Vagina (tissue), 2 donors: ENCODE measurements around the gene MGME1. TPM values are rescaled to one million over a fixed set of nuclear protein-coding genes. Genes with fewer than 3 reads are reported as not detected.
"Not testable (repeated sequence)": the region's sequence is repeated elsewhere in the genome, so short reads cannot be mapped to it uniquely, and the experiment has no call there.

Experiments
- DNase-seq, 2 donors: peaks; one replicate each; pipeline ENCODE4 v3.0.0-alpha.2; 2017; ENCODE audit errors: extremely low spot score in 2 of 2
- H3K27ac ChIP-seq: fragments of 200-600 bp; sonication (generic); one replicate; pipeline ENCODE4 v1.5.1; 2019
- H3K27me3 ChIP-seq: fragments of 200-600 bp; sonication (generic); one replicate; pipeline ENCODE4 v1.5.1; 2019
- H3K36me3 ChIP-seq, 2 donors: fragments of 200-600 bp; sonication (generic); one replicate each; pipeline ENCODE4 v1.5.1; 2017 to 2019
- H3K4me1 ChIP-seq: fragments of 200-600 bp; sonication (generic); one replicate; pipeline ENCODE4 v1.5.1; 2019
- H3K4me3 ChIP-seq, 2 donors: fragments of 200-600 bp; sonication (generic); 1 replicate in 1 of 2; 2 replicates in 1 of 2; pipeline ENCODE4 v1.5.1; 2016 to 2019
- H3K9me3 ChIP-seq: fragments of 200-600 bp; sonication (generic); one replicate; pipeline ENCODE4 v1.5.1; 2019
- POLR2A ChIP-seq, 2 donors: fragments of 450-650 bp; IDR thresholded peaks; one replicate each; pipeline ENCODE4 v1.6.1; 2017; ENCODE audit warnings: antibody characterized with exemption in 2 of 2, mild to moderate bottlenecking in 2 of 2, moderate library complexity in 2 of 2
- POLR2AphosphoS5 ChIP-seq, 2 donors: sonication (generic); formaldehyde crosslinking; IDR thresholded peaks; one replicate each; pipeline ENCODE4 v1.9.0; 2017; ENCODE audit warnings: antibody characterized with exemption in 2 of 2, mild to moderate bottlenecking in 2 of 2, low read depth in 1 of 2; ENCODE audit not compliant: insufficient read depth in 1 of 2
- intact Hi-C: fragments of 100-400 bp; cut with DNase I; formaldehyde crosslinking; loops from one replicate; pipeline ENCODE4 v1.15.1; 2023
- total RNA-seq: library from RNA; depleted of rRNA; stranded (reverse); fragments of >200 nt; gene quantifications from one replicate; pipeline ENCODE4 v1.2.3, GENCODE V29; 2016
- TF ChIP-seq, protein P1 (sequence below), 3 experiments: fragments of 450-650 bp in 2 of 3; fragments of 200-600 bp in 1 of 3; sonication (generic) in 1 of 3; IDR thresholded peaks; one replicate each; pipeline ENCODE4 v1.5.1; 2017 to 2019; ENCODE audit warnings: antibody characterized with exemption in 3 of 3, mild to moderate bottlenecking in 2 of 3, moderate library complexity in 2 of 3

Gene MGME1
- total RNA-seq, 1 donor from 2014 or later, result 8.6 TPM

DNA sequence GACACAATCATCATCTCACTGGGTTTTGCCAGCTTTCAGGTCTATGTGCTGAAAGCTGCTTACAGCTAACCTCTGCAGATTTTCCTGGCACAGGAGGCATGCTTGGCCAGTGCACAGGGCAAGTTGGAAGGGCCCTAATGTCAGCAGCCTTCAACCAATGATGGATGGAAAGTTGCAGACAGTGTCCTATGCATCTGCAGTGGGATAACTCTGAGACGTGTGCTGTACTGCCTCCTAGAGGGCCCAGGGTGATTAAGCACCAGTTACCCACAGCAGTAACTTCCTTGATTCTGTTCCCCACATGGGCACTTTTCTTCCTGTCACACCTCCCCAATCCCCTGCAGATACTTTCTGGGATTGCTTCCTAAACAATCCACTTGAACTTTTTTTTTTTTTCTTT, 50.2 kb downstream of the MGME1 start:
- Histone ChIP-seq H3K4me3 (no peak overlapping the region), H3K36me3 (no peaks in the 10 kb centered on the region), H3K4me1 (no peaks in the 10 kb centered on the region), H3K9me3 (no peaks in the 10 kb centered on the region), H3K27ac (no peak overlapping the region), H3K27me3 (no peaks in the 10 kb centered on the region)
- TF ChIP-seq, protein P1, sequence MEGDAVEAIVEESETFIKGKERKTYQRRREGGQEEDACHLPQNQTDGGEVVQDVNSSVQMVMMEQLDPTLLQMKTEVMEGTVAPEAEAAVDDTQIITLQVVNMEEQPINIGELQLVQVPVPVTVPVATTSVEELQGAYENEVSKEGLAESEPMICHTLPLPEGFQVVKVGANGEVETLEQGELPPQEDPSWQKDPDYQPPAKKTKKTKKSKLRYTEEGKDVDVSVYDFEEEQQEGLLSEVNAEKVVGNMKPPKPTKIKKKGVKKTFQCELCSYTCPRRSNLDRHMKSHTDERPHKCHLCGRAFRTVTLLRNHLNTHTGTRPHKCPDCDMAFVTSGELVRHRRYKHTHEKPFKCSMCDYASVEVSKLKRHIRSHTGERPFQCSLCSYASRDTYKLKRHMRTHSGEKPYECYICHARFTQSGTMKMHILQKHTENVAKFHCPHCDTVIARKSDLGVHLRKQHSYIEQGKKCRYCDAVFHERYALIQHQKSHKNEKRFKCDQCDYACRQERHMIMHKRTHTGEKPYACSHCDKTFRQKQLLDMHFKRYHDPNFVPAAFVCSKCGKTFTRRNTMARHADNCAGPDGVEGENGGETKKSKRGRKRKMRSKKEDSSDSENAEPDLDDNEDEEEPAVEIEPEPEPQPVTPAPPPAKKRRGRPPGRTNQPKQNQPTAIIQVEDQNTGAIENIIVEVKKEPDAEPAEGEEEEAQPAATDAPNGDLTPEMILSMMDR (IDR thresholded peaks at IDR 0.05), result no peak
- no peak for TF ChIP-seq POLR2AphosphoS5 (IDR thresholded peaks at IDR 0.05; ENCODE audit: insufficient read depth in 1 of 2, low read depth in 1 of 2)
- TF ChIP-seq POLR2A (IDR thresholded peaks at IDR 0.05), result no peak
- no peak for DNase-seq
- intact Hi-C loops, result no loop called here

DNA sequence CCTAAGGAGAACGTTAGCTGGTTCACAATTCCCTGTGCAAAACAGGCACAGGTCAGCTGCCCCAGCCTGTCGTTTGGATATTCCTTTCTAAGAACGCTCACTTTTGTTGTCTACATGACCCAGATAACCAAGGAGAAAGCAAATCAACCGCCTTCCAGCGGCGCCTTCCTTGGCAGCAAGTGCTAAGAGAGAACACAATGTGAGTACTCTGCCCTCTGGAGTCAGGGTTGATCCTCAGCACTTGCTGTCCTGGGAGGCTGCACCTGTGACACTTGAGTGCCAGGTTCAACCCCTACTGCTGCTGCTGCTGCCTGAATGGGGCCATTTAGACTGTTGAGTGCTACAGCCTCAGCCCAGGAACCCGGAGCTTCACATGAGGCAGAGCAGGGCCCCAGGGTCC, 52.1 kb downstream of the MGME1 start:
- no peak for DNase-seq
- Histone ChIP-seq H3K27ac (no peak overlapping the region), H3K4me1 (no peaks in the 10 kb centered on the region), H3K9me3 (no peaks in the 10 kb centered on the region), H3K4me3 (no peak overlapping the region), H3K27me3 (no peaks in the 10 kb centered on the region), H3K36me3 (no peaks in the 10 kb centered on the region)
- TF ChIP-seq POLR2A (IDR thresholded peaks at IDR 0.05), result no peak
- TF ChIP-seq, protein P1 (IDR thresholded peaks at IDR 0.05), result no peak
- no peak for TF ChIP-seq POLR2AphosphoS5 (IDR thresholded peaks at IDR 0.05; ENCODE audit: insufficient read depth in 1 of 2, low read depth in 1 of 2)
- intact Hi-C loops, result no loop called here

DNA sequence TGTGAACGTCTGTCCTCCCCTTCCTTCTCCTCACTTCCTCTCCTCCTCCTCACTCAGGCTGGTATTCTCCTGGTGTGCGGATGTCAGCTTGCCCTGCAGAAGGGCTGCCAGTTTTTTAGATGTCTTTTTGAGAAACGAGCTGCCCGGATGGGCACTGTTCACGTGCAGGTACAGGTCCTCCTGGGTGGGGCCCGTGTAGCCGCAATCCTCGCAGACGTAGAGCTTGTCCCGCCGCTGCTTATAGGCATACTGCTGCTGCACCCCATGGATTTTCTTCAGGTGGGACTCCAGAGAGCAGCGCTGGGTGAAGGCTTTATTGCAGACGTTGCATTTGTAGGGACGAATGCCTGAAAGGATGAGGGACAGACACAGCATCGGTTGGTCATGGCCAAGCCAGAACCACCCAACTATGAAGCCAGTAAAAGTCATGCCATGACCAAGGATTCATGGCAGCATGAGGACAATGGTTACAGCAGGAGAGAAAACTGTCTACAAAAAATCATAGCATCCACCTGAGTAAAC, 55.8 kb downstream of the MGME1 start:
- Histone ChIP-seq H3K27ac (no peak overlapping the region), H3K9me3 (no peaks in the 10 kb centered on the region), H3K4me1 (no peaks in the 10 kb centered on the region), H3K36me3 (no peaks in the 10 kb centered on the region), H3K27me3 (no peaks in the 10 kb centered on the region), H3K4me3 (no peak overlapping the region)
- TF ChIP-seq POLR2AphosphoS5 (IDR thresholded peaks at IDR 0.05; ENCODE audit: insufficient read depth in 1 of 2, low read depth in 1 of 2) (no peak), POLR2A (IDR thresholded peaks at IDR 0.05) (no peak)
- TF ChIP-seq, protein P1 (IDR thresholded peaks at IDR 0.05), result no peak
- no peak for DNase-seq
- intact Hi-C loops, result no loop called here

DNA sequence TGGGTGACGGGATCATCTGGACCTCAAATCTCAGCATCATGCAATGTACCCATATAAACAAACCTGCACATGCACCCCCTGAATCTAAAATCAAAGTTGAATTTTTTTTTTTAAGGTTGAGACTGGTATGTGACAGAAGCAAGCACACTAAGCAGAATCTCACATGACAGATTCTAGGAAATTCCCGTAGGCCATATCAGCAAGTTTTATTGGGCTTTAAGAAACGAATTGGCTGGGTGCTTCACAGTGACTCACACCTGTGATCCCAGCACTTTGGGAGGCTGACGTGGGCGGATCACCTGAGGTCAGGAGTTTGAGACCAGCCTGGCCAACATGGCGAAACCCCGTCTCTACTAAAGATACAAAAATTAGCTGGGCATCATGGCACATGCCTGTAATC, 58.2 kb downstream of the MGME1 start:
- H3K36me3 ChIP-seq, H3K4me1 ChIP-seq, H3K4me3 ChIP-seq, DNase-seq, H3K27ac ChIP-seq, H3K27me3 ChIP-seq, intact Hi-C loops, H3K9me3 ChIP-seq: not testable (repeated sequence)

DNA sequence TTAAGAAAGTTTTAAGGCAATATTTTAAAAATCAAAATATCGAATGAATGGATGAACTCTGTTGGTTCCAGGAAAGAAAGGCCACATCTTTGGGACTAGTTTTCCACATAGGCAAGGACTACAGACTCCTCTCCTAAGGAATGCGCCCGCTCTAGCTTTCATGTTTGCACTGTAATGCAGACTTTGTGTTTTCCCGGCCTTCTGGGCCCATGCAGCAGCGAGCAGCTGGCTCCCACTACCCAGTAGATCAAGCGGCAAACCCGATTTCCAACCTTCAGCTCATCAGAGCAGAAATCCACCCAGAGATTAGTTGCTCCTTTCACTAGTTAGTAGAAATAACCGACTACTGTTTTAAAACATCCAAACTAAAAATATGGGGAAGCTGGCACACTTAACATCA, 61.2 kb downstream of the MGME1 start:
- H3K27ac ChIP-seq, result no peak overlapping the region
- no peaks in the 10 kb centered on the region for H3K27me3 ChIP-seq
- no peak overlapping the region for H3K4me3 ChIP-seq
- no peaks in the 10 kb centered on the region for H3K9me3 ChIP-seq
- TF ChIP-seq POLR2A (IDR thresholded peaks at IDR 0.05) (no peak), POLR2AphosphoS5 (IDR thresholded peaks at IDR 0.05; ENCODE audit: insufficient read depth in 1 of 2, low read depth in 1 of 2) (no peak)
- TF ChIP-seq, protein P1 (IDR thresholded peaks at IDR 0.05), result no peak
- H3K36me3 ChIP-seq, result no peaks in the 10 kb centered on the region
- no peaks in the 10 kb centered on the region for H3K4me1 ChIP-seq
- no peak for DNase-seq
- intact Hi-C loops, result no loop called here
